Mucosa of descending colon (tissue), 3 donors: Measurements from ENCODE around the gene ROBO2. TPM values are rescaled to one million over a fixed set of nuclear protein-coding genes. Genes with fewer than 3 reads are reported as not detected.

Source experiments
- ATAC-seq: fragments of 200-7000 bp; cut with Tn5 transposase; one replicate; pipeline ENCODE4 v1.9.1; 2020; ENCODE audit warnings: mild to moderate bottlenecking, moderate library complexity
- DNase-seq, 3 donors: peaks; one replicate each; pipeline ENCODE4 v3.0.0-alpha.2; 2020
- H3K36me3 ChIP-seq: fragments of 200-600 bp; one replicate; pipeline ENCODE4 v1.8.0; 2021; ENCODE audit warnings: low read depth, mild to moderate bottlenecking
- H3K4me1 ChIP-seq: fragments of 200-600 bp; one replicate; pipeline ENCODE4 v1.8.0; 2021; ENCODE audit warnings: low read depth, mild to moderate bottlenecking
- H3K4me3 ChIP-seq: fragments of 200-600 bp; one replicate; pipeline ENCODE4 v1.8.0; 2021; ENCODE audit warnings: mild to moderate bottlenecking
- H3K9me3 ChIP-seq: fragments of 200-600 bp; one replicate; pipeline ENCODE4 v1.8.0; 2021; ENCODE audit warnings: mild to moderate bottlenecking
- CTCF ChIP-seq: fragments of 200-600 bp; IDR thresholded peaks from one replicate; pipeline ENCODE4 v1.8.0; 2022; ENCODE audit warnings: antibody characterized with exemption, mild to moderate bottlenecking
- intact Hi-C, 2 donors: fragments of 100-400 bp; cut with DNase I in 1 of 2; cut with micrococcal nuclease in 1 of 2; formaldehyde crosslinking; loops; one replicate each; pipeline versions ENCODE4 v1.11.0 to v1.11.1; 2022; cut with DNase I, micrococcal nuclease
- total RNA-seq, 3 donors: library from RNA; stranded (reverse); fragmentation: NEBNext Ultra II Directional in 2 of 3; extraction: Animal tissue kit (Norgen Biotek cat#: 25700) in 2 of 3; gene quantifications; one replicate each; pipeline versions ENCODE4 v1.2.1 to v1.2.4, GENCODE V29; 2021 to 2023
- donor health status: DM: no; HTN: no; CAD: no; lungs with moderate emphysema.
- donor health status: DM: no; HTN: no; CAD: no.
- donor health status: DM: no; HTN: yes; CAD: no.

Gene ROBO2
- total RNA-seq, 3 donors from 2014 or later, result 1.3 to 2.1 (median 1.4) TPM

DNA sequence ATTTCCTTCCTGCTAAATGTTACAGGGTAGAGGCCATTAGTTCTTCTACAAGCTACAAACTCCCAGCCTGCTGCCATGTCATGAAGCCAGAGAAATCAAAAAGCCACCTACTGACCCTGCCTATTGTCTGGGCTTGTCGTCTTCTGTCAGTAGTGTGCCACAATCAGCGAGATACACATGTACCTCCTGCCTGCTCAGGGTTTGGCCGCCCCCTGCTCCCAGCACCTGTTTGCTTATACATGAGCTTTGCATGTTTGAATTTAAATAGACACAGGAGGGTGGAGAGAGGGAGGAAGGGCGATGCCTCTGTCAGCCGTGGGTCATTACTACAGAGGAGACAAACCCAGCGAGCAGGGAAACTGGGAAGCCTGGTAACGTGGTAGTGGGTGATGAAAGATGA is 106.1 kb downstream of the ROBO2 start:
- ATAC-seq, result no peak
- no peaks in the 10 kb centered on the region for H3K9me3 ChIP-seq
- no peaks in the 10 kb centered on the region for H3K4me1 ChIP-seq
- DNase-seq, result no peak
- no peaks in the 10 kb centered on the region for H3K36me3 ChIP-seq
- H3K4me3 ChIP-seq, result no peak overlapping the region
- no peak for TF ChIP-seq CTCF
- intact Hi-C loops, result no loop called here

- no peaks in the 10 kb centered on the region for H3K4me1 ChIP-seq
- ATAC-seq (no peak), DNase-seq (no peak)
- no peaks in the 10 kb centered on the region for H3K9me3 ChIP-seq
- TF ChIP-seq CTCF, result no peak
- no peaks in the 10 kb centered on the region for H3K36me3 ChIP-seq
- no peak overlapping the region for H3K4me3 ChIP-seq
- intact Hi-C loops, result no loop called here
Measured at GRCh38 chr3:77147836-77148578, 108.1 kb downstream of the ROBO2 start.

GRCh38 chr3:77149382-77149781 is 109.5 kb downstream of the ROBO2 start:
- ATAC-seq (no peak), DNase-seq (no peak)
- Histone ChIP-seq H3K36me3 (no peaks in the 10 kb centered on the region), H3K9me3 (no peaks in the 10 kb centered on the region), H3K4me1 (no peaks in the 10 kb centered on the region), H3K4me3 (no peak overlapping the region)
- intact Hi-C loops, result no loop called here
- TF ChIP-seq CTCF, result no peak

DNA sequence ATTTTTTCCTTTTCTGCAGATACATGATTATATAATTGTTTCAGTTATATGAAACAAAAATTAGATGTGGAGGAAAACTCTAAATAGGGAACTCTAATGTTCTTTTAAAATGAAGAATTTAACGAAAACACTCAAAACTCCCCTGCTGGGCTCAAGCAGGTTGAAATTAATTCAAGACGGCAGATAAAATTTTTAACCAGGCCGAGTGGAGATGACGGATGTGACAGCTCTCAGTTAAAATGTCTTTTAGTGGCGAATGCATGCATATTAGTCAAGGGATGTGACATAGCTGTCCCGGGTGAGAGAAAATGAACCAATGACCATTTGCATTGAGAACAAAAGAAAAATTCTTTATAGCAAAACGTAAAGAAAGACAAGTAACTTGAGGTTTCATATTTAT is 110.1 kb downstream of the ROBO2 start:
- Histone ChIP-seq H3K4me3 (no peak overlapping the region), H3K9me3 (no peaks in the 10 kb centered on the region), H3K36me3 (no peaks in the 10 kb centered on the region), H3K4me1 (no peaks in the 10 kb centered on the region)
- DNase-seq, result no peak
- no peak for TF ChIP-seq CTCF
- intact Hi-C loops, result no loop called here
- ATAC-seq, result no peak

DNA sequence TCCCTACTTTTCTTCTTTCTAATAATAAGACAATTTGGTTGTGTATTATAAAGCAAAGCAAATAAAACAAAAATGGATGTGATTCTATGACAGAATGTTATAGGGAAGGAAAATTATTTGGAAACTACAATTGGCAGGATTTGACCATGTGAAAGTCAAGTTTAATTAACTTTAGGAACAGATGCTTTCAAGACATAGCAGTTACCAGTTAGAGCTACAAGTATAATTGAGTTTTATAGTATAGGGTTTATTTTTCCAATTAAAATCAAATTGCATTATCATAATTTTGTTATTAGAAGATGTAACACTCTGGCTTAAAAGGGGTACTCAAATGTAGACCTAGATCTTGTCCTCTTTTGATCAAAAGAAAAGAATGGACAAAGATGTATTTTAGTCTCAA is 110.9 kb downstream of the ROBO2 start:
- DNase-seq, result no peak
- no peak for ATAC-seq
- no peaks in the 10 kb centered on the region for H3K4me1 ChIP-seq
- no peak for TF ChIP-seq CTCF
- no peak overlapping the region for H3K4me3 ChIP-seq
- intact Hi-C loops, result no loop called here
- no peaks in the 10 kb centered on the region for H3K9me3 ChIP-seq
- no peaks in the 10 kb centered on the region for H3K36me3 ChIP-seq
